Loucy (cell line): ENCODE data around the gene SHISA4.
"Not testable (repeated sequence)": the region's sequence is repeated elsewhere in the genome, so short reads cannot be mapped to it uniquely, and the experiment has no call there.

Experiments
- H2AFZ ChIP-seq: fragments of 200-600 bp; sonication (generic); 2 replicates; pipeline ENCODE4 v1.6.0; 2016; ENCODE audit warnings: antibody characterized with exemption, mild to moderate bottlenecking, low read length, moderate library complexity
- H3F3A ChIP-seq: fragments of 200-600 bp; 2 replicates; pipeline ENCODE4 v1.6.0; 2016; ENCODE audit warnings: antibody characterized with exemption, low read depth, mild to moderate bottlenecking
- H3K27me3 ChIP-seq: fragments of 200-600 bp; sonication (generic); 2 replicates; pipeline ENCODE4 v1.6.1; 2014; ENCODE audit warnings: low read length, mild to moderate bottlenecking; ENCODE audit not compliant: insufficient read depth, poor library complexity, severe bottlenecking
- H3K36me3 ChIP-seq: fragments of 200-600 bp; sonication (generic); 2 replicates; pipeline ENCODE4 v1.6.1; 2016; ENCODE audit warnings: low read length; ENCODE audit not compliant: insufficient read depth
- H3K4me1 ChIP-seq: fragments of 200-600 bp; sonication (generic); 2 replicates; pipeline ENCODE4 v1.5.1; 2014; ENCODE audit warnings: low read length, mild to moderate bottlenecking; ENCODE audit not compliant: insufficient read depth, poor library complexity, severe bottlenecking
- H3K4me2 ChIP-seq: fragments of 200-600 bp; sonication (generic); 2 replicates; pipeline ENCODE4 v1.6.0; 2014; ENCODE audit warnings: antibody characterized with exemption, low read length, low read depth, mild to moderate bottlenecking; ENCODE audit not compliant: poor library complexity, severe bottlenecking
- H3K4me3 ChIP-seq: fragments of 200-600 bp; sonication (generic); 2 replicates; pipeline ENCODE4 v1.5.1; 2014; ENCODE audit warnings: low read length, mild to moderate bottlenecking, mixed read lengths; ENCODE audit not compliant: poor library complexity, severe bottlenecking
- H3K79me2 ChIP-seq: fragments of 200-600 bp; sonication (generic); 2 replicates; pipeline ENCODE4 v1.6.1; 2014; ENCODE audit warnings: low read length; ENCODE audit not compliant: insufficient read depth
- H3K9ac ChIP-seq: fragments of 200-600 bp; sonication (generic); 2 replicates; pipeline ENCODE4 v1.6.0; 2014; ENCODE audit warnings: mild to moderate bottlenecking, low read depth, low read length, moderate library complexity; ENCODE audit not compliant: poor library complexity, severe bottlenecking
- H3K9me2 ChIP-seq: fragments of 200-600 bp; sonication (generic); replicated peaks from 2 replicates; pipeline ENCODE4 v1.6.1; 2016; ENCODE audit warnings: low read depth, low read length, mixed read lengths
- H3K9me3 ChIP-seq: fragments of 200-600 bp; sonication (generic); 2 replicates; pipeline ENCODE4 v1.6.1; 2014; ENCODE audit warnings: mild to moderate bottlenecking, antibody characterized with exemption, low read length, low read depth; ENCODE audit not compliant: insufficient read depth
- H4K20me1 ChIP-seq: fragments of 200-600 bp; sonication (generic); 2 replicates; pipeline ENCODE4 v1.6.0; 2014; ENCODE audit warnings: antibody characterized with exemption, low read length, mild to moderate bottlenecking; ENCODE audit not compliant: insufficient read depth, poor library complexity, severe bottlenecking
- EZH2phosphoT487 ChIP-seq: fragments of 200-600 bp; IDR thresholded peaks from 2 replicates; pipeline ENCODE4 v1.6.1; 2018; ENCODE audit warnings: antibody characterized with exemption, mild to moderate bottlenecking, moderate library complexity, borderline replicate concordance
- TF ChIP-seq, protein P1 (sequence below): fragments of 200-600 bp; sonication (generic); conservative IDR thresholded peaks from 2 replicates; pipeline ENCODE4 v1.5.1; 2014; ENCODE audit warnings: mild to moderate bottlenecking, antibody characterized with exemption, low read length

The SHISA4 gene, protein sequence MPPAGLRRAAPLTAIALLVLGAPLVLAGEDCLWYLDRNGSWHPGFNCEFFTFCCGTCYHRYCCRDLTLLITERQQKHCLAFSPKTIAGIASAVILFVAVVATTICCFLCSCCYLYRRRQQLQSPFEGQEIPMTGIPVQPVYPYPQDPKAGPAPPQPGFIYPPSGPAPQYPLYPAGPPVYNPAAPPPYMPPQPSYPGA

DNA sequence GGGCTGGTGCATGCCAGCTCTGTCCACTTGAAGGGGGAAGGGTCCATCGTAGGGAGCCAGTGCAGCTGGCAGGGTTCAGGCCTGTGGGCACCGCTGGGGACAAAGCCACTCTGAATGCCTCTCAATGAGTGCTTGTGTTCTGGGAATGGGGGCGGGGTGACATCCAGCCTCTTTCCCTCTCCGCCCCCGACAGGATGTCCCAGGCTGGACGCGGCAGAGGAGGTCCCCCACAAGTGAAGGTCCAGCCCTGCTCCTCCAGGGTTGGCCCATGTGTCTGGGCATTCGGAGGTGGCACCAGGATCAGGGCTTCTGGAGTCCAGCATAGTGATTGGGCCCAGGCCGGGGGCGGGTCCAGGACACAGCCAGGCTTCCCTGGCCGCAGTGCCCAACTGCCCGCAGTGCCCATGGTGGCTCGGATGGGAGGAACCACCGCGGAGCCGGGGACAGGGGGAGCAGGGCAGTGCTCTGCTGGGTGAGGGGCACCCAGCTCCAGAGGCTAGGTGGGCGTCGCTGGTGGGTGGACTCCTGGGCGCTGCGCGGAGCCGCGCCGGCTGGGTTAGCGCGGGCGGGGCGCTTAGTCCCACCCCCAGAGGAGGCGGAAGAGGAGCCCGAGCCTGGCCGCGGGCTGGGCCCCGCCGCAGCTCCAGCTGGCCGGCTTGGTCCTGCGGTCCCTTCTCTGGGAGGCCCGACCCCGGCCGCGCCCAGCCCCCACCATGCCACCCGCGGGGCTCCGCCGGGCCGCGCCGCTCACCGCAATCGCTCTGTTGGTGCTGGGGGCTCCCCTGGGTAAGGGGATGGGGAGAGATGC is at the start of gene SHISA4:
Gene SHISA4, plus strand, starts transcription at position 617 of the 808 bp plus-strand sequence. Its CDS starts 97 bp downstream, at position 714.
- Histone ChIP-seq H3K36me3 (no peaks in the 10 kb centered on the region), H3K9ac (no peak within 1 kb of the TSS), H3K27me3 (no peaks in the 10 kb centered on the region), H3K9me2 (no peaks in the 10 kb centered on the region), H3K4me1 (no peaks in the 10 kb centered on the region), H3F3A (no peaks in the 10 kb centered on the region), H3K4me2 (no peak within 1 kb of the TSS), H3K79me2 (no peaks in the 10 kb centered on the region), H3K4me3 (no peak within 1 kb of the TSS), H4K20me1 (no peaks in the 10 kb centered on the region), H3K9me3 (no peaks in the 10 kb centered on the region), H2AFZ (no peak within 1 kb of the TSS)
- TF ChIP-seq, protein P1, sequence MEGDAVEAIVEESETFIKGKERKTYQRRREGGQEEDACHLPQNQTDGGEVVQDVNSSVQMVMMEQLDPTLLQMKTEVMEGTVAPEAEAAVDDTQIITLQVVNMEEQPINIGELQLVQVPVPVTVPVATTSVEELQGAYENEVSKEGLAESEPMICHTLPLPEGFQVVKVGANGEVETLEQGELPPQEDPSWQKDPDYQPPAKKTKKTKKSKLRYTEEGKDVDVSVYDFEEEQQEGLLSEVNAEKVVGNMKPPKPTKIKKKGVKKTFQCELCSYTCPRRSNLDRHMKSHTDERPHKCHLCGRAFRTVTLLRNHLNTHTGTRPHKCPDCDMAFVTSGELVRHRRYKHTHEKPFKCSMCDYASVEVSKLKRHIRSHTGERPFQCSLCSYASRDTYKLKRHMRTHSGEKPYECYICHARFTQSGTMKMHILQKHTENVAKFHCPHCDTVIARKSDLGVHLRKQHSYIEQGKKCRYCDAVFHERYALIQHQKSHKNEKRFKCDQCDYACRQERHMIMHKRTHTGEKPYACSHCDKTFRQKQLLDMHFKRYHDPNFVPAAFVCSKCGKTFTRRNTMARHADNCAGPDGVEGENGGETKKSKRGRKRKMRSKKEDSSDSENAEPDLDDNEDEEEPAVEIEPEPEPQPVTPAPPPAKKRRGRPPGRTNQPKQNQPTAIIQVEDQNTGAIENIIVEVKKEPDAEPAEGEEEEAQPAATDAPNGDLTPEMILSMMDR, result no peak
- TF ChIP-seq EZH2phosphoT487, result no peak

DNA sequence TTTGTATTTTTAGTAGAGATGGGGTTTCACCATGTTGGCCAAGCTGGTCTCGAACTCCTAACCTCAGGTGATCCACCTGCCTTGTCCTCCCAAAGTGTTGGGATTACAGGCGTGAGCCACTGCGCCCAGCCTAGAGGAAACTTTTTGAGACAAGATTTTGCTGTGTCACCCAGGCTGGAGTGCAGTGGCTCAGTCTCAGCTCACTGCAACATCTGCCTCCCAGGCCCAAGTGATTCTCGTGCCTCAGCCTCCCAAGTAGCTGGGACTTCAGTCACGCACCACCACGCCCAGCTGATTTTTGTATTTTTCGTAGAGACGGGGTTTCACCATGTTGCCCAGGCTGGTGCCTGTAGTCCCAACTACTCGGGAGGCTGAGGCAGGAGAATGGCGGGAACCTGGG is 49.6 kb upstream of the SHISA4 start:
- Histone ChIP-seq H3K79me2 (peaks cover 97% of the 10 kb centered on the region), H4K20me1 (peaks cover 74% of the 10 kb centered on the region), H3K4me1 (peaks cover 10% of the 10 kb centered on the region)
- not testable (repeated sequence) for H2AFZ ChIP-seq, H3K27me3 ChIP-seq, H3K9ac ChIP-seq, H3K9me3 ChIP-seq, H3K9me2 ChIP-seq, H3F3A ChIP-seq, H3K4me3 ChIP-seq, H3K4me2 ChIP-seq, H3K36me3 ChIP-seq

DNA sequence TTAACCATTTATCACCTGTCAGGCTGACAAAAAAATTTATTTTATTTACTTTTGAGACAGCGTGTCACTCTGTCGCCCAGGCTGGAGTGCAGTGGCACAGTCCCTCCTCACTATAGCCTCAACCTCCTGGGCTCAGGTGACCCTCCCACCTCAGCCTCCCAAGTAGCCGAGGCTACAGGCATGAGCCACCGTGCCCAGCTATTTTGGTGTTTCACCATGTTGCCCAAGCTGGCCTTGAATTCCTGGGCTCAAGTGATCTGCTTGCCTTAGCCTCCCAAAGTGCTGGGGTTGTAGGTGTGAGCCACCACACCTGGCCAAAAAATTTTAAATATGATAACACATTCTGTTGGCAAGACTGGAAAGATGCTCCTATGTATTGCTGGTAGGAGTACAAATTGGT is 48.6 kb upstream of the SHISA4 start:
- no peak overlapping the region for H3K4me3 ChIP-seq

More for the DNA sequence above, 48.6 kb upstream of the SHISA4 start:
- Histone ChIP-seq H3K9ac (no peak overlapping the region), H3K4me1 (peaks cover 1% of the 10 kb centered on the region), H3K79me2 (peaks cover 97% of the 10 kb centered on the region), H3K4me2 (no peak overlapping the region), H3K36me3 (peaks cover 5% of the 10 kb centered on the region; the same call in 1 of the 2 replicates), H3F3A (no peaks in the 10 kb centered on the region), H4K20me1 (peaks cover 69% of the 10 kb centered on the region), H3K9me3 (no peaks in the 10 kb centered on the region), H3K27me3 (no peaks in the 10 kb centered on the region), H2AFZ (no peak overlapping the region), H3K9me2 (no peaks in the 10 kb centered on the region)
- TF ChIP-seq EZH2phosphoT487, result no peak
- TF ChIP-seq, protein P1, result no peak
